ENCODE data around the gene ZBP1.

DNA sequence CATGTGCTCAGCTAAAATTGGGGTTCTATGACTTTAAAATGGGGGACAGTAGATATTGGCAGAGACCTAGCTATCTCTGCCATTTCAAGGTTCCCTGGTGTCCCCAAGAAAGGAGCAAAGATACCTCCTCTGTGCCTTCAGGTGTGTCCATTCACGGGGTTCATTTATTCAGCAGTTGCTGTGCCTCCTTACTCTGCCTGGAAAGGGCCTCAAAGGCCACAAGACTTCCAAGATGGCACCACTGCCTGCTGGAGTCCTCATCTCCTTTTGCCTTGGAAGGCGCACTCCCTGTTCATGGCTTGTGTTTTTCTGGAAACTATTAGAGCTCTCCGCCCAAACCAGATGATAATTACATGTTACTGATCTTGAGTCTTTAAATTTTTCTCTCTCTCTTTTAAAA is 3.9 kb upstream of the ZBP1 start:
- no peak for TF ChIP-seq POLR2A (IDR thresholded peaks at IDR 0.05; ENCODE audit: low read depth, low read length)
- no peak for TF ChIP-seq POU2F2 (IDR thresholded peaks at IDR 0.05; ENCODE audit: low read depth, low read length)
- no peak for TF ChIP-seq TAF1 (IDR thresholded peaks at IDR 0.05; ENCODE audit: low read depth, low read length)
- no peak for TF ChIP-seq POLR2AphosphoS5 (IDR thresholded peaks at IDR 0.05; ENCODE audit: low read depth, low read length)
- no peak for TF ChIP-seq PAX5 (IDR thresholded peaks at IDR 0.05; ENCODE audit: insufficient read depth, low read length, severe bottlenecking)

Measured in GM12891 (cell line).